SK-N-SH (cell line): Measurements from ENCODE around the gene SLC23A3.

Experiments
- CTCF ChIP-seq: fragments of 200-600 bp; sonication (generic); IDR thresholded peaks from 2 replicates; pipeline ENCODE4 v1.6.1; 2017; ENCODE audit warnings: antibody characterized with exemption, mild to moderate bottlenecking, moderate library complexity
- EZH2phosphoT487 ChIP-seq: fragments of 200-600 bp; sonication (generic); IDR thresholded peaks from 2 replicates; pipeline ENCODE4 v1.6.1; 2017; ENCODE audit warnings: low read depth, mixed run types, mild to moderate bottlenecking, antibody characterized with exemption, moderate library complexity, borderline replicate concordance
- FOSL2 ChIP-seq: IDR thresholded peaks from 2 replicates; pipeline ENCODE4 v1.4.0; 2012; ENCODE audit warnings: low read depth, mild to moderate bottlenecking, moderate library complexity, borderline replicate concordance
- FOXJ3 ChIP-seq: sonication (generic); formaldehyde crosslinking; IDR thresholded peaks from 2 replicates; pipeline ENCODE4 v1.5.1; 2020; ENCODE audit warnings: mild to moderate bottlenecking, missing genetic modification reagents
- PBX3 ChIP-seq: IDR thresholded peaks from 2 replicates; pipeline ENCODE4; 2012
- REST ChIP-seq: IDR thresholded peaks from 2 replicates; pipeline ENCODE4 v1.6.1; 2012; ENCODE audit warnings: mild to moderate bottlenecking, low read depth, low read length, moderate library complexity
- SIN3A ChIP-seq: IDR thresholded peaks from 2 replicates; pipeline ENCODE4 v1.6.1; 2012; ENCODE audit warnings: low read depth, mild to moderate bottlenecking, low read length, moderate library complexity, borderline replicate concordance
- SMC3 ChIP-seq: IDR thresholded peaks from 2 replicates; pipeline ENCODE4 v1.6.1; 2012; ENCODE audit warnings: low read depth, low read length, improper control_type of control experiment

- TF ChIP-seq SMC3 (no peak), REST (no peak), PBX3 (no peak), SIN3A (no peak), CTCF (no peak), FOXJ3 (CRISPR knock-in tag) (no peak), EZH2phosphoT487 (no peak), FOSL2 (no peak)
Observed at GRCh38 chr2:219167997-219168396, 1.8 kb downstream of the SLC23A3 start.
